Measurements from ENCODE around the gene NHLH1.

The NHLH1 gene

GRCh38 chr1:160373696-160374095 lies 6.8 kb downstream of the NHLH1 start:
- TF ChIP-seq REST (IDR thresholded peaks at IDR 0.05; ENCODE audit: insufficient read depth in 1 of 2, low read depth in 2 of 2, low read length in 2 of 2) (peak; percentile 68 to 87), POLR2AphosphoS5 (IDR thresholded peaks at IDR 0.05; ENCODE audit: low read depth, low read length) (no peak)

- no peak for TF ChIP-seq FOXP2 (optimal IDR thresholded peaks at IDR 0.05; ENCODE audit: borderline replicate concordance, extremely low read depth, extremely low read length, insufficient read depth)
- no peak for TF ChIP-seq TAF1 (IDR thresholded peaks at IDR 0.05; ENCODE audit: borderline replicate concordance, insufficient read depth, low read length)
- no peak for TF ChIP-seq SIN3A (IDR thresholded peaks at IDR 0.05; ENCODE audit: borderline replicate concordance, insufficient read depth, low read length)
- no peak for TF ChIP-seq REST (IDR thresholded peaks at IDR 0.05; ENCODE audit: insufficient read depth in 1 of 2, low read depth in 2 of 2, low read length in 2 of 2)
- no peak for TF ChIP-seq POLR2AphosphoS5 (IDR thresholded peaks at IDR 0.05; ENCODE audit: low read depth, low read length)
Measured at GRCh38 chr1:160374306-160375110, 7.6 kb downstream of the NHLH1 start.

- TF ChIP-seq SIN3A (IDR thresholded peaks at IDR 0.05; ENCODE audit: borderline replicate concordance, insufficient read depth, low read length) (peak; percentile 34; the same call in 1 of the 2 replicates), POLR2AphosphoS5 (IDR thresholded peaks at IDR 0.05; ENCODE audit: low read depth, low read length) (no peak), REST (IDR thresholded peaks at IDR 0.05; ENCODE audit: insufficient read depth in 1 of 2, low read depth in 2 of 2, low read length in 2 of 2) (peak in 1 of 2 experiments; percentile 44; a peak in 1 of 4 replicates), FOXP2 (optimal IDR thresholded peaks at IDR 0.05; ENCODE audit: borderline replicate concordance, extremely low read depth, extremely low read length, insufficient read depth) (peak; percentile 56)
Measured at GRCh38 chr1:160375788-160376524, 9.1 kb downstream of the NHLH1 start.

- TF ChIP-seq REST (IDR thresholded peaks at IDR 0.05; ENCODE audit: insufficient read depth in 1 of 2, low read depth in 2 of 2, low read length in 2 of 2) (no peak), FOXP2 (optimal IDR thresholded peaks at IDR 0.05; ENCODE audit: borderline replicate concordance, extremely low read depth, extremely low read length, insufficient read depth) (no peak), POLR2AphosphoS5 (IDR thresholded peaks at IDR 0.05; ENCODE audit: low read depth, low read length) (no peak), SIN3A (IDR thresholded peaks at IDR 0.05; ENCODE audit: borderline replicate concordance, insufficient read depth, low read length) (no peak), TAF1 (IDR thresholded peaks at IDR 0.05; ENCODE audit: borderline replicate concordance, insufficient read depth, low read length) (no peak)
Measured at GRCh38 chr1:160376525-160377131, 9.8 kb downstream of the NHLH1 start.
